HG03196 (cell line): ENCODE data around the gene MRPS17.
"Not testable (repeated sequence)": the region's sequence is repeated elsewhere in the genome, so short reads cannot be mapped to it uniquely, and the experiment has no call there.

ENCODE experiments used
- ATAC-seq: cut with Tn5 transposase; IDR thresholded peaks from one replicate; pipeline ENCODE4 v1.9.1; 2021; ENCODE audit not compliant: unreplicated experiment

MRPS17 gene

GRCh38 chr7:55951637-55952351, at the start of gene MRPS17:
Gene MRPS17, plus strand, starts transcription at chr7:55951877. Its CDS starts 1,319 bp downstream, at chr7:55953196.
- peak; percentile 100 for ATAC-seq

GRCh38 chr7:55903985-55904759, 47.5 kb upstream of the MRPS17 start:
- peak; percentile 71 for ATAC-seq

- no peak for ATAC-seq
Measured at GRCh38 chr7:55912748-55913158, 38.9 kb upstream of the MRPS17 start.

- no peak for ATAC-seq
Measured at GRCh38 chr7:55917771-55918170, 33.9 kb upstream of the MRPS17 start.

GRCh38 chr7:55928006-55928767, 23.5 kb upstream of the MRPS17 start:
- no peak for ATAC-seq

- no peak for ATAC-seq
Measured at GRCh38 chr7:55931421-55932151, 20.1 kb upstream of the MRPS17 start.

GRCh38 chr7:55939514-55940123, 12.1 kb upstream of the MRPS17 start:
- no peak for ATAC-seq

GRCh38 chr7:55946545-55946944, 5.1 kb upstream of the MRPS17 start:
- no peak for ATAC-seq

- ATAC-seq, result not testable (repeated sequence)
Measured at GRCh38 chr7:55952352-55952671, 635 bp downstream of the MRPS17 start.

GRCh38 chr7:55953707-55954475, 2.2 kb downstream of the MRPS17 start:
- no peak for ATAC-seq

GRCh38 chr7:55957190-55957589, 5.5 kb downstream of the MRPS17 start:
- no peak for ATAC-seq

GRCh38 chr7:55962014-55962413, 10.3 kb downstream of the MRPS17 start:
- no peak for ATAC-seq

GRCh38 chr7:55963584-55964168, 12.0 kb downstream of the MRPS17 start:
- ATAC-seq, result no peak

GRCh38 chr7:55964261-55965099, 12.8 kb downstream of the MRPS17 start, which contains the start of gene NIPSNAP2:
Gene NIPSNAP2, plus strand, starts transcription at chr7:55964585. Its CDS starts 25 bp downstream, at chr7:55964610.
- peak; percentile 73 for ATAC-seq

GRCh38 chr7:55965100-55965470, 13.4 kb downstream of the MRPS17 start:
- ATAC-seq, result no peak

GRCh38 chr7:55965805-55966421, 14.2 kb downstream of the MRPS17 start:
- no peak for ATAC-seq

- no peak for ATAC-seq
Measured at GRCh38 chr7:55966851-55967250, 15.2 kb downstream of the MRPS17 start.

- no peak for ATAC-seq
Measured at GRCh38 chr7:55969391-55969790, 17.7 kb downstream of the MRPS17 start.
